Keratinocyte (primary cell): ENCODE measurements around the gene RNF125. TPM values are rescaled to one million over a fixed set of nuclear protein-coding genes. Genes with fewer than 3 reads are reported as not detected.
"Not testable (repeated sequence)": the region's sequence is repeated elsewhere in the genome, so short reads cannot be mapped to it uniquely, and the experiment has no call there.

ENCODE experiments used
- DNase-seq: peaks from one replicate; pipeline ENCODE4 v3.0.0-alpha.2; 2011; ENCODE audit warnings: low read depth, missing footprints, low spot score
- FAIRE-seq: peaks from 2 replicates; lab custom pipeline; 2011; peaks lifted over from hg19 to GRCh38; lab: Jason Lieb, UNC
- H2AFZ ChIP-seq: 2 replicates; pipeline ENCODE4 v1.6.0; 2012; ENCODE audit warnings: low read length, control low read depth, inconsistent platforms; ENCODE audit not compliant: control insufficient read depth
- H3K27ac ChIP-seq: 2 replicates; pipeline ENCODE4 v1.5.1; 2011; ENCODE audit warnings: low read length; ENCODE audit not compliant: control insufficient read depth, insufficient read depth
- H3K27me3 ChIP-seq: 3 replicates; pipeline ENCODE4 v1.6.0; 2011; ENCODE audit warnings: low read length; ENCODE audit not compliant: control insufficient read depth, insufficient read depth; ENCODE audit errors: extremely low read depth
- H3K36me3 ChIP-seq, 2 experiments: 2 replicates in 1 of 2; 3 replicates in 1 of 2; pipeline ENCODE4 v1.5.1; 2011; ENCODE audit warnings: low read length in 2 of 2, mild to moderate bottlenecking in 1 of 2; ENCODE audit not compliant: control insufficient read depth in 2 of 2, insufficient read depth in 2 of 2; ENCODE audit errors: extremely low read depth in 1 of 2
- H3K4me1 ChIP-seq: 3 replicates; pipeline ENCODE4 v1.5.1; 2011; ENCODE audit warnings: low read length; ENCODE audit not compliant: control insufficient read depth, insufficient read depth; ENCODE audit errors: extremely low read depth
- H3K4me2 ChIP-seq: 3 replicates; pipeline ENCODE4 v1.6.0; 2011; ENCODE audit warnings: low read depth, low read length; ENCODE audit not compliant: control insufficient read depth, insufficient read depth; ENCODE audit errors: extremely low read depth
- H3K4me3 ChIP-seq, 3 experiments: fragments of 200-600 bp in 1 of 3; sonication (generic) in 1 of 3; 2 replicates in 2 of 3; 3 replicates in 1 of 3; pipeline ENCODE4 v1.5.1; 2011 to 2016; ENCODE audit warnings: low read length in 3 of 3, mild to moderate bottlenecking in 3 of 3, control low read depth in 2 of 3, inconsistent platforms in 1 of 3, low read depth in 1 of 3, mixed read lengths in 1 of 3, mixed run types in 1 of 3, moderate library complexity in 1 of 3; ENCODE audit not compliant: control insufficient read depth in 2 of 3, insufficient read depth in 2 of 3; ENCODE audit errors: extremely low read depth in 1 of 3
- H3K79me2 ChIP-seq: 2 replicates; pipeline ENCODE4 v1.6.0; 2012; ENCODE audit warnings: low read length; ENCODE audit not compliant: control insufficient read depth, insufficient read depth
- H3K9ac ChIP-seq: 3 replicates; pipeline ENCODE4 v1.6.0; 2011; ENCODE audit warnings: low read length; ENCODE audit not compliant: control insufficient read depth, insufficient read depth; ENCODE audit errors: extremely low read depth
- H3K9me1 ChIP-seq: 3 replicates; pipeline ENCODE4 v1.6.0; 2011; ENCODE audit warnings: low read length; ENCODE audit not compliant: control insufficient read depth, insufficient read depth; ENCODE audit errors: extremely low read depth
- H3K9me3 ChIP-seq: 2 replicates; pipeline ENCODE4 v1.5.1; 2012; ENCODE audit warnings: low read depth, low read length; ENCODE audit not compliant: control insufficient read depth
- H4K20me1 ChIP-seq: 3 replicates; pipeline ENCODE4 v1.6.0; 2011; ENCODE audit warnings: low read length; ENCODE audit not compliant: control insufficient read depth, insufficient read depth; ENCODE audit errors: extremely low read depth
- CTCF ChIP-seq, 3 experiments: IDR thresholded peaks in 1 of 3; conservative IDR thresholded peaks in 1 of 3; optimal IDR thresholded peaks in 1 of 3; 2 replicates in 2 of 3; 3 replicates in 1 of 3; pipeline versions ENCODE3 to v1.5.1; 2011; ENCODE audit warnings: low read length in 3 of 3, mild to moderate bottlenecking in 3 of 3, moderate library complexity in 2 of 3, control low read depth in 1 of 3, inconsistent platforms in 1 of 3; ENCODE audit not compliant: insufficient read depth in 2 of 3; ENCODE audit errors: extremely low read depth in 1 of 3
- EZH2 ChIP-seq: IDR thresholded peaks from one replicate; pipeline ENCODE4 v1.6.1; 2012; ENCODE audit warnings: inconsistent platforms, mild to moderate bottlenecking, low read length, moderate library complexity
- dilution Hi-C: fragments of 300-500 bp; cut with MboI; formaldehyde crosslinking; loops from one replicate; pipeline ENCODE4 v1.7.0; 2020; ENCODE audit warnings: low sequenced_read_pairs; ENCODE audit not compliant: extremely low pct_ligation_motif_present
- polyA plus RNA-seq, 5 experiments: library from polyadenylated mRNA; depleted of rRNA in 3 of 5; stranded (reverse) in 3 of 5; stranded (forward) in 1 of 5; unstranded in 1 of 5; fragments of >200 nt; gene quantifications; 1 replicate in 1 of 5; 2 replicates in 3 of 5; 3 replicates in 1 of 5; pipeline versions ENCODE4 v1.2.1 to v1.2.3, GENCODE V29; 2011 to 2012; ENCODE audit warnings: missing spikeins in 2 of 5, low read depth in 1 of 5, low replicate concordance in 1 of 5

RNF125 gene
- polyA plus RNA-seq, 1 donor (not counting 4 experiments of a cell fraction or from before 2014, with no cell fraction given), result 4.5 TPM

- H3K9ac ChIP-seq, result no peak overlapping the region
- no peaks in the 10 kb centered on the region for H3K36me3 ChIP-seq
- H3K9me1 ChIP-seq, result no peaks in the 10 kb centered on the region
- no peaks in the 10 kb centered on the region for H4K20me1 ChIP-seq
- no peaks in the 10 kb centered on the region for H3K79me2 ChIP-seq
- H3K4me1 ChIP-seq, result no peaks in the 10 kb centered on the region
- no peaks in the 10 kb centered on the region for H3K9me3 ChIP-seq
- TF ChIP-seq CTCF (optimal IDR thresholded peaks at IDR 0.05 in 1 of 3, IDR thresholded peaks at IDR 0.05 in 1 of 3, conservative IDR thresholded peaks at IDR 0.05 in 1 of 3; ENCODE audit: extremely low read depth in 1 of 3, insufficient read depth in 2 of 3, low read length in 3 of 3), result no peak
- no peak for TF ChIP-seq EZH2
- DNase-seq (no peak), FAIRE-seq (no peak)
- dilution Hi-C loops, result no loop called here
- no peak overlapping the region for H3K27ac ChIP-seq
- no peak overlapping the region for H2AFZ ChIP-seq
- H3K4me2 ChIP-seq, result no peak overlapping the region
- no peak overlapping the region for H3K4me3 ChIP-seq
- no peaks in the 10 kb centered on the region for H3K27me3 ChIP-seq
Measured at GRCh38 chr18:31998880-31999412, 19.7 kb upstream of the RNF125 start.

- H3K4me2 ChIP-seq, FAIRE-seq, DNase-seq, H3K9me1 ChIP-seq, H2AFZ ChIP-seq, H4K20me1 ChIP-seq, H3K36me3 ChIP-seq, H3K27ac ChIP-seq, dilution Hi-C loops, H3K27me3 ChIP-seq, H3K4me3 ChIP-seq, H3K9ac ChIP-seq, H3K79me2 ChIP-seq, H3K9me3 ChIP-seq, H3K4me1 ChIP-seq: not testable (repeated sequence)
Measured at GRCh38 chr18:32001141-32001540, 17.5 kb upstream of the RNF125 start.

- H3K9me1 ChIP-seq, dilution Hi-C loops, H3K4me1 ChIP-seq, H3K79me2 ChIP-seq, H3K4me3 ChIP-seq, H3K27me3 ChIP-seq, FAIRE-seq, H2AFZ ChIP-seq, H3K4me2 ChIP-seq, H3K9me3 ChIP-seq, H3K36me3 ChIP-seq, H3K9ac ChIP-seq, H3K27ac ChIP-seq, DNase-seq, H4K20me1 ChIP-seq: not testable (repeated sequence)
Measured at GRCh38 chr18:32003822-32004221, 14.8 kb upstream of the RNF125 start.
